HEK293 (cell line): ENCODE measurements around the gene INVS.

Source experiments
- HOXD13 ChIP-seq: sonication (generic); formaldehyde crosslinking; IDR thresholded peaks from 2 replicates; pipeline ENCODE4 v1.8.0; 2022; ENCODE audit warnings: missing genetic modification reagents, borderline replicate concordance
- PATZ1 ChIP-seq: fragments of 450-650 bp; formaldehyde crosslinking; IDR thresholded peaks from 2 replicates; pipeline ENCODE4 v1.5.1; 2016; ENCODE audit warnings: missing biosample characterization, missing genetic modification characterization
- SETDB1 ChIP-seq: IDR thresholded peaks from one replicate; pipeline ENCODE4 v1.6.1; 2017; ENCODE audit warnings: mild to moderate bottlenecking, low read length, moderate library complexity, mixed read lengths; ENCODE audit not compliant: insufficient read length
- ZBTB11 ChIP-seq: fragments of 450-650 bp; formaldehyde crosslinking; conservative IDR thresholded peaks from 2 replicates; pipeline ENCODE4 v1.5.1; 2016; ENCODE audit warnings: low read depth, missing biosample characterization, missing genetic modification characterization
- ZNF132 ChIP-seq: fragments of 450-650 bp; formaldehyde crosslinking; IDR thresholded peaks from 2 replicates; pipeline ENCODE4 v1.5.1; 2017; ENCODE audit warnings: missing biosample characterization, missing genetic modification characterization, borderline replicate concordance
- ZNF146 ChIP-seq: fragments of 450-650 bp; formaldehyde crosslinking; IDR thresholded peaks from 2 replicates; pipeline ENCODE4 v1.5.1; 2016; ENCODE audit warnings: missing biosample characterization, missing genetic modification characterization
- ZNF391 ChIP-seq: fragments of 450-650 bp; formaldehyde crosslinking; IDR thresholded peaks from 2 replicates; pipeline ENCODE4 v1.5.1; 2016; ENCODE audit warnings: low read depth, missing biosample characterization, missing genetic modification characterization, borderline replicate concordance
- ZNF639 ChIP-seq: fragments of 450-650 bp; formaldehyde crosslinking; IDR thresholded peaks from 2 replicates; pipeline ENCODE4 v1.5.1; 2016; ENCODE audit warnings: missing biosample characterization, missing genetic modification characterization
- ZSCAN18 ChIP-seq: fragments of 450-650 bp; formaldehyde crosslinking; IDR thresholded peaks from 2 replicates; pipeline ENCODE4 v1.5.1; 2016; ENCODE audit warnings: missing biosample characterization, missing genetic modification characterization
- TF ChIP-seq, protein P1 (sequence below): fragments of 450-650 bp; formaldehyde crosslinking; IDR thresholded peaks from 2 replicates; pipeline ENCODE4 v1.5.1; 2016; ENCODE audit warnings: missing biosample characterization, missing genetic modification characterization, low read depth
- TF ChIP-seq, protein P2 (sequence below): fragments of 450-650 bp; formaldehyde crosslinking; IDR thresholded peaks from 2 replicates; pipeline ENCODE4 v1.5.1; 2016; ENCODE audit warnings: missing biosample characterization, missing genetic modification characterization
- TF ChIP-seq, protein P3 (sequence below): fragments of 450-650 bp; formaldehyde crosslinking; IDR thresholded peaks from 2 replicates; pipeline ENCODE4 v1.5.1; 2016; ENCODE audit warnings: missing biosample characterization, missing genetic modification characterization
- TF ChIP-seq, protein P4 (sequence below): fragments of 450-650 bp; formaldehyde crosslinking; IDR thresholded peaks from 2 replicates; pipeline ENCODE4 v1.5.1; 2016; ENCODE audit warnings: missing biosample characterization, missing genetic modification characterization

DNA sequence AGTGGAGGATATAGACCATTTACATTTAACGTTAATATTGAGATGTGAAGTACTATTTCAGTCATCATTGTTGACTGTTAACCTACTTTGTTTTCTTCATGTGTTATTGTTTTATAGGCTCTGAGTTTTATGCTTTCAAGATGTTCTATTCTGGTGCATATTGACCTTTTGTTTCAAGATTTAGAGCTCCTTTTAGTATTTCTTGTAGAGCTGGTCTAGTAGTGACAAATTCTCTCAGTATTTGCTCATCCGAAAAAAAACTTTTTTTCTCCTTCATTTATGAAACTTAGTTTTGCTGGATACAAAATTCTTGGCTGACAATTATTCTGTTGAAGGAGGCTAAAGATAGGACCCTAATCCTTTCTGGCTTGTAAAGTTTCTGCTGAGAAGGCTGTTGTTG is 91.3 kb downstream of the INVS start:
- TF ChIP-seq, protein P1, sequence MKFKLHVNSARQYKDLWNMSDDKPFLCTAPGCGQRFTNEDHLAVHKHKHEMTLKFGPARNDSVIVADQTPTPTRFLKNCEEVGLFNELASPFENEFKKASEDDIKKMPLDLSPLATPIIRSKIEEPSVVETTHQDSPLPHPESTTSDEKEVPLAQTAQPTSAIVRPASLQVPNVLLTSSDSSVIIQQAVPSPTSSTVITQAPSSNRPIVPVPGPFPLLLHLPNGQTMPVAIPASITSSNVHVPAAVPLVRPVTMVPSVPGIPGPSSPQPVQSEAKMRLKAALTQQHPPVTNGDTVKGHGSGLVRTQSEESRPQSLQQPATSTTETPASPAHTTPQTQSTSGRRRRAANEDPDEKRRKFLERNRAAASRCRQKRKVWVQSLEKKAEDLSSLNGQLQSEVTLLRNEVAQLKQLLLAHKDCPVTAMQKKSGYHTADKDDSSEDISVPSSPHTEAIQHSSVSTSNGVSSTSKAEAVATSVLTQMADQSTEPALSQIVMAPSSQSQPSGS (tag by site-specific recombination), result no peak
- TF ChIP-seq ZSCAN18 (tag by site-specific recombination) (no peak), ZNF639 (no peak), PATZ1 (tag by site-specific recombination) (no peak), ZBTB11 (tag by site-specific recombination) (no peak), ZNF146 (tag by site-specific recombination) (no peak), HOXD13 (CRISPR knock-in tag) (no peak), SETDB1 (peak; percentile 98), ZNF132 (tag by site-specific recombination) (no peak), ZNF391 (tag by site-specific recombination) (no peak)
- TF ChIP-seq, protein P2, sequence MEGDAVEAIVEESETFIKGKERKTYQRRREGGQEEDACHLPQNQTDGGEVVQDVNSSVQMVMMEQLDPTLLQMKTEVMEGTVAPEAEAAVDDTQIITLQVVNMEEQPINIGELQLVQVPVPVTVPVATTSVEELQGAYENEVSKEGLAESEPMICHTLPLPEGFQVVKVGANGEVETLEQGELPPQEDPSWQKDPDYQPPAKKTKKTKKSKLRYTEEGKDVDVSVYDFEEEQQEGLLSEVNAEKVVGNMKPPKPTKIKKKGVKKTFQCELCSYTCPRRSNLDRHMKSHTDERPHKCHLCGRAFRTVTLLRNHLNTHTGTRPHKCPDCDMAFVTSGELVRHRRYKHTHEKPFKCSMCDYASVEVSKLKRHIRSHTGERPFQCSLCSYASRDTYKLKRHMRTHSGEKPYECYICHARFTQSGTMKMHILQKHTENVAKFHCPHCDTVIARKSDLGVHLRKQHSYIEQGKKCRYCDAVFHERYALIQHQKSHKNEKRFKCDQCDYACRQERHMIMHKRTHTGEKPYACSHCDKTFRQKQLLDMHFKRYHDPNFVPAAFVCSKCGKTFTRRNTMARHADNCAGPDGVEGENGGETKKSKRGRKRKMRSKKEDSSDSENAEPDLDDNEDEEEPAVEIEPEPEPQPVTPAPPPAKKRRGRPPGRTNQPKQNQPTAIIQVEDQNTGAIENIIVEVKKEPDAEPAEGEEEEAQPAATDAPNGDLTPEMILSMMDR, result no peak
- TF ChIP-seq, protein P3, sequence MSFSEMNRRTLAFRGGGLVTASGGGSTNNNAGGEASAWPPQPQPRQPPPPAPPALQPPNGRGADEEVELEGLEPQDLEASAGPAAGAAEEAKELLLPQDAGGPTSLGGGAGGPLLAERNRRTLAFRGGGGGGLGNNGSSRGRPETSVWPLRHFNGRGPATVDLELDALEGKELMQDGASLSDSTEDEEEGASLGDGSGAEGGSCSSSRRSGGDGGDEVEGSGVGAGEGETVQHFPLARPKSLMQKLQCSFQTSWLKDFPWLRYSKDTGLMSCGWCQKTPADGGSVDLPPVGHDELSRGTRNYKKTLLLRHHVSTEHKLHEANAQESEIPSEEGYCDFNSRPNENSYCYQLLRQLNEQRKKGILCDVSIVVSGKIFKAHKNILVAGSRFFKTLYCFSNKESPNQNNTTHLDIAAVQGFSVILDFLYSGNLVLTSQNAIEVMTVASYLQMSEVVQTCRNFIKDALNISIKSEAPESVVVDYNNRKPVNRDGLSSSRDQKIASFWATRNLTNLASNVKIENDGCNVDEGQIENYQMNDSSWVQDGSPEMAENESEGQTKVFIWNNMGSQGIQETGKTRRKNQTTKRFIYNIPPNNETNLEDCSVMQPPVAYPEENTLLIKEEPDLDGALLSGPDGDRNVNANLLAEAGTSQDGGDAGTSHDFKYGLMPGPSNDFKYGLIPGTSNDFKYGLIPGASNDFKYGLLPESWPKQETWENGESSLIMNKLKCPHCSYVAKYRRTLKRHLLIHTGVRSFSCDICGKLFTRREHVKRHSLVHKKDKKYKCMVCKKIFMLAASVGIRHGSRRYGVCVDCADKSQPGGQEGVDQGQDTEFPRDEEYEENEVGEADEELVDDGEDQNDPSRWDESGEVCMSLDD (tag by site-specific recombination), result no peak
- TF ChIP-seq, protein P4, sequence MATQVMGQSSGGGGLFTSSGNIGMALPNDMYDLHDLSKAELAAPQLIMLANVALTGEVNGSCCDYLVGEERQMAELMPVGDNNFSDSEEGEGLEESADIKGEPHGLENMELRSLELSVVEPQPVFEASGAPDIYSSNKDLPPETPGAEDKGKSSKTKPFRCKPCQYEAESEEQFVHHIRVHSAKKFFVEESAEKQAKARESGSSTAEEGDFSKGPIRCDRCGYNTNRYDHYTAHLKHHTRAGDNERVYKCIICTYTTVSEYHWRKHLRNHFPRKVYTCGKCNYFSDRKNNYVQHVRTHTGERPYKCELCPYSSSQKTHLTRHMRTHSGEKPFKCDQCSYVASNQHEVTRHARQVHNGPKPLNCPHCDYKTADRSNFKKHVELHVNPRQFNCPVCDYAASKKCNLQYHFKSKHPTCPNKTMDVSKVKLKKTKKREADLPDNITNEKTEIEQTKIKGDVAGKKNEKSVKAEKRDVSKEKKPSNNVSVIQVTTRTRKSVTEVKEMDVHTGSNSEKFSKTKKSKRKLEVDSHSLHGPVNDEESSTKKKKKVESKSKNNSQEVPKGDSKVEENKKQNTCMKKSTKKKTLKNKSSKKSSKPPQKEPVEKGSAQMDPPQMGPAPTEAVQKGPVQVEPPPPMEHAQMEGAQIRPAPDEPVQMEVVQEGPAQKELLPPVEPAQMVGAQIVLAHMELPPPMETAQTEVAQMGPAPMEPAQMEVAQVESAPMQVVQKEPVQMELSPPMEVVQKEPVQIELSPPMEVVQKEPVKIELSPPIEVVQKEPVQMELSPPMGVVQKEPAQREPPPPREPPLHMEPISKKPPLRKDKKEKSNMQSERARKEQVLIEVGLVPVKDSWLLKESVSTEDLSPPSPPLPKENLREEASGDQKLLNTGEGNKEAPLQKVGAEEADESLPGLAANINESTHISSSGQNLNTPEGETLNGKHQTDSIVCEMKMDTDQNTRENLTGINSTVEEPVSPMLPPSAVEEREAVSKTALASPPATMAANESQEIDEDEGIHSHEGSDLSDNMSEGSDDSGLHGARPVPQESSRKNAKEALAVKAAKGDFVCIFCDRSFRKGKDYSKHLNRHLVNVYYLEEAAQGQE (tag by site-specific recombination), result no peak
